ENCODE measurements around the gene PECR.

Gene PECR

GRCh38 chr2:216059233-216059834, 22.3 kb downstream of the PECR start:
- H3K9ac ChIP-seq: no peak overlapping the region
- H4K20me1 ChIP-seq: no peaks in the 10 kb centered on the region
- no peak overlapping the region for H3K4me2 ChIP-seq
- no peaks in the 10 kb centered on the region for H3K36me3 ChIP-seq
- H3K4me3 ChIP-seq: no peak overlapping the region
- H3K4me1 ChIP-seq: peaks cover 14% of the 10 kb centered on the region
- no peaks in the 10 kb centered on the region for H3K9me3 ChIP-seq
- H3K27ac ChIP-seq: no peak overlapping the region
- TF ChIP-seq Cebpa-rat (IDR thresholded peaks at IDR 0.05): no peak
- H3K27me3 ChIP-seq: no peaks in the 10 kb centered on the region

GRCh38 chr2:216057688-216058193, 23.9 kb downstream of the PECR start:
- Histone ChIP-seq H3K4me1 (peaks cover 14% of the 10 kb centered on the region), H4K20me1 (no peaks in the 10 kb centered on the region), H3K4me3 (no peak overlapping the region), H3K9me3 (no peaks in the 10 kb centered on the region), H3K27ac (no peak overlapping the region), H3K4me2 (peak overlapping the region; percentile 50), H3K36me3 (no peaks in the 10 kb centered on the region), H3K9ac (no peak overlapping the region), H3K27me3 (no peaks in the 10 kb centered on the region)
- no peak for TF ChIP-seq Cebpa-rat (IDR thresholded peaks at IDR 0.05)

GRCh38 chr2:216056739-216057138, 24.9 kb downstream of the PECR start:
- Histone ChIP-seq H3K4me3 (no peak overlapping the region), H4K20me1 (no peaks in the 10 kb centered on the region), H3K4me1 (peaks cover 14% of the 10 kb centered on the region), H3K4me2 (no peak overlapping the region), H3K36me3 (no peaks in the 10 kb centered on the region), H3K27me3 (no peaks in the 10 kb centered on the region), H3K27ac (no peak overlapping the region), H3K9me3 (no peaks in the 10 kb centered on the region), H3K9ac (no peak overlapping the region)
- TF ChIP-seq Cebpa-rat (IDR thresholded peaks at IDR 0.05): no peak

- no peak overlapping the region for H3K9ac ChIP-seq
- H3K36me3 ChIP-seq: no peaks in the 10 kb centered on the region
- no peak overlapping the region for H3K27ac ChIP-seq
- H3K4me1 ChIP-seq: peaks cover 14% of the 10 kb centered on the region
- no peak for TF ChIP-seq Cebpa-rat (IDR thresholded peaks at IDR 0.05)
- no peaks in the 10 kb centered on the region for H3K27me3 ChIP-seq
- no peak overlapping the region for H3K4me2 ChIP-seq
- H4K20me1 ChIP-seq: no peaks in the 10 kb centered on the region
- no peaks in the 10 kb centered on the region for H3K9me3 ChIP-seq
- H3K4me3 ChIP-seq: no peak overlapping the region
These were observed 25.9 kb downstream of the PECR start for GRCh38 chr2:216055680-216056079.

GRCh38 chr2:216052420-216052819, 29.2 kb downstream of the PECR start:
- H3K9me3 ChIP-seq: no peaks in the 10 kb centered on the region
- H3K4me3 ChIP-seq: no peak overlapping the region
- H3K27me3 ChIP-seq: no peaks in the 10 kb centered on the region
- no peak overlapping the region for H3K9ac ChIP-seq
- H3K4me2 ChIP-seq: no peak overlapping the region
- H3K4me1 ChIP-seq: peaks cover 2% of the 10 kb centered on the region; the same call in 1 of the 2 replicates
- H4K20me1 ChIP-seq: no peaks in the 10 kb centered on the region
- no peak overlapping the region for H3K27ac ChIP-seq
- no peak for TF ChIP-seq Cebpa-rat (IDR thresholded peaks at IDR 0.05)
- H3K36me3 ChIP-seq: no peaks in the 10 kb centered on the region

- H3K4me1 ChIP-seq: no peaks in the 10 kb centered on the region
- no peaks in the 10 kb centered on the region for H3K36me3 ChIP-seq
- H3K27me3 ChIP-seq: no peaks in the 10 kb centered on the region
- no peak for TF ChIP-seq Cebpa-rat (IDR thresholded peaks at IDR 0.05)
- no peaks in the 10 kb centered on the region for H3K9me3 ChIP-seq
- no peak overlapping the region for H3K4me3 ChIP-seq
- H4K20me1 ChIP-seq: no peaks in the 10 kb centered on the region
- H3K27ac ChIP-seq: no peak overlapping the region
- no peak overlapping the region for H3K4me2 ChIP-seq
- H3K9ac ChIP-seq: no peak overlapping the region
These were observed 30.3 kb downstream of the PECR start for GRCh38 chr2:216051350-216051749.

GRCh38 chr2:216049452-216049851, 32.2 kb downstream of the PECR start:
- no peaks in the 10 kb centered on the region for H4K20me1 ChIP-seq
- no peak overlapping the region for H3K9ac ChIP-seq
- H3K27ac ChIP-seq: no peak overlapping the region
- no peak for TF ChIP-seq Cebpa-rat (IDR thresholded peaks at IDR 0.05)
- no peak overlapping the region for H3K4me2 ChIP-seq
- H3K9me3 ChIP-seq: no peaks in the 10 kb centered on the region
- H3K4me1 ChIP-seq: no peaks in the 10 kb centered on the region
- no peak overlapping the region for H3K4me3 ChIP-seq
- H3K27me3 ChIP-seq: no peaks in the 10 kb centered on the region
- H3K36me3 ChIP-seq: no peaks in the 10 kb centered on the region

GRCh38 chr2:216047397-216047796, 34.2 kb downstream of the PECR start:
- Histone ChIP-seq H3K4me1 (no peaks in the 10 kb centered on the region), H3K27ac (no peak overlapping the region), H3K4me3 (no peak overlapping the region), H3K9ac (no peak overlapping the region), H3K4me2 (no peak overlapping the region), H3K9me3 (no peaks in the 10 kb centered on the region), H3K36me3 (no peaks in the 10 kb centered on the region), H3K27me3 (no peaks in the 10 kb centered on the region), H4K20me1 (no peaks in the 10 kb centered on the region)
- TF ChIP-seq Cebpa-rat (IDR thresholded peaks at IDR 0.05): no peak

- Histone ChIP-seq H3K4me1 (no peaks in the 10 kb centered on the region), H3K9me3 (no peaks in the 10 kb centered on the region), H4K20me1 (no peaks in the 10 kb centered on the region), H3K36me3 (no peaks in the 10 kb centered on the region), H3K4me3 (no peak overlapping the region), H3K27me3 (no peaks in the 10 kb centered on the region), H3K9ac (no peak overlapping the region), H3K27ac (no peak overlapping the region), H3K4me2 (no peak overlapping the region)
- no peak for TF ChIP-seq Cebpa-rat (IDR thresholded peaks at IDR 0.05)
These were observed 36.6 kb downstream of the PECR start for GRCh38 chr2:216044883-216045486.

GRCh38 chr2:216043949-216044348, 37.7 kb downstream of the PECR start:
- Histone ChIP-seq H3K27ac (no peak overlapping the region), H3K27me3 (no peaks in the 10 kb centered on the region), H3K36me3 (no peaks in the 10 kb centered on the region), H3K4me1 (no peaks in the 10 kb centered on the region), H3K4me3 (no peak overlapping the region), H3K4me2 (no peak overlapping the region), H3K9me3 (no peaks in the 10 kb centered on the region), H3K9ac (no peak overlapping the region), H4K20me1 (no peaks in the 10 kb centered on the region)
- no peak for TF ChIP-seq Cebpa-rat (IDR thresholded peaks at IDR 0.05)
